Measurements from ENCODE around the gene LDHB.
"Not testable (repeated sequence)": the region's sequence is repeated elsewhere in the genome, so short reads cannot be mapped to it uniquely, and the experiment has no call there.

Gene LDHB

DNA sequence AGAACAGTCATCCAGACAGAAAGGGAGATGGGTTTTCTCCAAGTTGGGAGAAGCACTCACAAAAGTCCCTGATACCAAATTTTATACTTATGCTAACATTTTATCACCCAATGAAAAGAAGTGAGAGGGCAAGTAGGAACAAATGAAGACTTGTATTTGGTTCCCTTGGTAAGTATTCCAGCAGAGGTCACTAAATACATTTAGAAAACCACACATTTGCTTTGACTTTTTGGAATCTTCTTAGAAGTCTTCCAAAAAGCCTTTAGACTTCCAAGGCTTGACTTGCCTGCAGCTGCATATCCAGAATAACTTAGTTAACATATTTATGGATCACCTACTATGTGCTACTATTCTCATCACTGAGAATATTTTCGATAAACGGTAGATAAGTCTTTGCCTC, 49.9 kb downstream of the LDHB start:
- no peak for DNase-seq (ENCODE audit: low read depth in 2 of 2)

DNA sequence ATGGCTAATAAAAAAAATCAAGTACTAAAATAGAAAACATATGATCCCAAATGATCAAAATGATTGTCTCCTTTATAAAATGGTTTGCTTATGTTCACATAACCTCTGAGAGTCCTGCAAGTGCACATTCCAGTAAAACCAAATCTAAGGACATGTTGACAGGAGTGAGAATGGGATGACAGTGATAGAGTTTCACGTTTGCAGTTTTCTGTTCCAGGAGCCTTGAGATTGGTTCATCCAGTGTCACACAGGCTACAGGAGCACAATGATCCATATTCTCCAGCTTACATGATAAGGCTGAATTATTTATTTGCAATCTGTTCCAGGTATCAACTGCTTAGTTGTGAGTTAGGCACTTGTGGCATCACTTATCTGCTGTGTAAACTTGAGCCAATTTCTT, 51.5 kb downstream of the LDHB start:
- DNase-seq (ENCODE audit: low read depth in 2 of 2) = no peak

DNA sequence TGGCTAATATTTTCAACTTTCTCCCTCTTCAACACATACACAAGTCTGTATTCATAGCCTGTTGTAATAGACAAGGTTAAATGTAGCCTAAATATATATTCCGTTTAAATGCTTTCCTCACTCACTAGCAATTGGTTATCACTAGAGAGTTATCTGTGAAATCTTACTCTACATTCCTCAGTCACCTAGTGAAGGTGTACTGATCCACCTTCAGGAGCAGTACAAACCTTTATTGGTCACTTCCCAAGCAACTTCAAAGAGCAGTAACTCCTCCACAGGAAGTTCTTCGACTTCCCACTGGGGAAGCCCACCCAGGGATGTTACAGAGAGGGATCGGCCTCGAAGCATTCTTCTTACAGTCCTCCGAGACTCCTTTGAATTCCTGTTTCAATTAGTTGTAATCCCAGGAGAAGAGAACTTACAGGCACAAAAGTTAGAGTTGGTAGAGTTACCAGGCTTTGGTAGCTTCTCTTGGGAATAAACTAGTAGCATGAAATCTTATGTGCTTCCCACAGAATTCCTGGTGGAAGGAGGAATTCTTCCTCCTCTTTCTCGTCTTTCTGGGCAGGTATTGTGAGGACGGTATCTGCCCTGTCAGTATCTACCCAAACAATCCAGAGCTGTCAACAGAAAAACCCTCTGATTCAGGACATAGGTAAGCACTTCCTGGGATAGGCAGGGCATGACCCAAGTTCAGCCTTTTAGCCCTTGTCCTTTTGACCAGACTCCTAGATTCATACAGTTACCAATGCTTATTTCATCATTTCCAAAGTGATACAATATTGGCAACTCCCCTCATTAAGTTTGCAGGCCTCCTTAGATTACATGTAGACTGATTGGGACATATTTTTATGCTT, 53.2 kb downstream of the LDHB start, which contains the start of gene GYS2:
TSS of gene GYS2 (minus strand) at position 603 of the 857 bp plus-strand sequence. CDS start at position 348, 255 bp downstream.
- DNase-seq (ENCODE audit: low read depth in 2 of 2) = no peak

DNA sequence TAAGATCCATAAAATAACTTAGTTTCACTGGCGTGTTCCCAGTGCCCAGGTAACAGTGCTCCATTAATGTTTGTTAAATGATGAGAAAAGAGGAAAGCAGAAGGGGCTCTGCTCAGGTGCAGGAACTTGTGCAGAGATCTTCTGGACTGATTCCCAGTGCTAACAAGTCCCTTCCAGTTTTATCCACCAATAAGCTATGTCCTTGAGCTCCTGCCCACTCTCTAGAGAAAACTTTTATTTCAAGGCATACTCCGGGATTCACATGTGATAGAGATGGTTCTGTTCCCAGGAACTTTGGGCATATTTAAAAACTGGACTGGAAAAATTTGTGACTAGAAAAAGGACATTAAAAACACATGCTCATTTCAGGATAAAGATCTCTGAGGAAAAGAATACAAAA, 54.9 kb downstream of the LDHB start:
- no peak for DNase-seq (ENCODE audit: low read depth in 2 of 2)

DNA sequence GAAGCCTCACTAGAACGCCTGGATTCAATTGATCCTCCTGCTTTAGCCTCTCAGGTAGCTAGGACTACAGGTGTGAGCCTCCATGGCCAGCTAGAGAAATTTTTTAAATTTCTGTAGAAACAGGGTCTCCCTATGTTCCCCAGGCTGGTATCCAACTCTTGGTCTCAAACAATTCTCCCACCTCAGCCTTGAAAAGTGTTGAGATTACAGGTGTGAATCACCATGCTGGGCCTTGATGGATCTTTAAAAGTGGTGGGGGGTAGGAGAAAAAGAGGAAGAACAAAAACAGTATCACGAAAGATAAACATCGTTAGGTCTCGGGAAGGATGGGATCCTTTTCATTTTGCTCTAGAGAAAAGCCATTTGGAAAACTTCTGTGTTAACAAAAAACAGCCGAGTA, 57.4 kb downstream of the LDHB start:
- DNase-seq (ENCODE audit: low read depth in 2 of 2) = no peak

DNA sequence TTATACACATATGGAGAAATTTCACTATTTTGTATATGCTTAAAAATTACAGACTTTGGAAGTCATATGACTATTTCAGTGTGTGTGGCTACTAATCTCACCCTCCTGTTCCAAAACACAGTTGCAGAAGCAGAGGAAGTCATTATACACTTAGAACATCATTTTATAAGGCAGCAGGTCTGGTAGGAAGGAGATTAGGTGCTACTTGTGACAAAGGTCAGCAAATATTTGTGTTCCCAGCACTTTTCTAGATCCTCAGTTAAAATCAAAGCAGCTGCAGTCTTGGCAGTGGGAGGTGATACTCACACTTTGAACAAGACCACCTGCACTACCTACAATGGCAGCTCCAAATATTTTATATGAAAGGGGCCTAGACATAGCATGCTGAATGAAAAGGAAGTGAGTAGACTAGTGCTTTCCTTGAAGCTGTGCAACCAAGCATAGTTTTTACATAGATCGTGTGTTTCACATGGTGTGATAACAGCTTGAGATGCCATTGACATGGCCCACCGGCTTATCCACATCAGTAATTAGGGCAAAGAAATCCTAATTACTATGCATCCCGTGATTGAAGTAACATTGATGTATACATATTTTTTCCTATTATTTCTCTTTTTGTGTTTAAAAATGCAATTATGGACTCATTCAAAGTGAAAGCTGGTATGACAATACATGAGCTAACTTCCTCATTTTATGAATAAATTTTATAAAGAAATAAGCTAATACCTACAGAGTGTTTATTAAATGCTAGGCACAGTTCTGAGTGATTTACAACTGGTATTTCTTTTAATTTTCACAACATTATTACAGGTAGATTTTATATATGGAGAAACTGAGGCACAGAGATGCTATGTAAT, 58.3 kb downstream of the LDHB start:
- no peak for DNase-seq (ENCODE audit: low read depth in 2 of 2)

DNA sequence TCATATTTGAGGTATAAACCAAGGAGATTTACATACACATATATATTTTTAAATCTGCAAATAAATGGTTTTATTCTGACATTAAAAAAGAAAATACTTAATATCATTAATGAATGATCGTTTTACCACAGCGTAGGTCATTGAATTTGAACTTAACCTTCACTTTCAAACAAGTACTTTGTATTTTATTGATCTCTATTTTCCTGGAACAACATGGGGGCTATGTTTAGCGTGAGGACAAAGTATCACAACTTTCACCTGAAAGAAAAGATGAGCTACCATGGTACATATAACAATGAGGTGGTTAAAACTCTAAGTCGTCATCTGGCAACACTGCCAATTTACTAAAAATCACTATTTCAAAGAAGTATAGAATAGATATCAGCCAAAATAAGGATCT, 59.0 kb downstream of the LDHB start:
- DNase-seq (ENCODE audit: low read depth in 2 of 2) = no peak

DNA sequence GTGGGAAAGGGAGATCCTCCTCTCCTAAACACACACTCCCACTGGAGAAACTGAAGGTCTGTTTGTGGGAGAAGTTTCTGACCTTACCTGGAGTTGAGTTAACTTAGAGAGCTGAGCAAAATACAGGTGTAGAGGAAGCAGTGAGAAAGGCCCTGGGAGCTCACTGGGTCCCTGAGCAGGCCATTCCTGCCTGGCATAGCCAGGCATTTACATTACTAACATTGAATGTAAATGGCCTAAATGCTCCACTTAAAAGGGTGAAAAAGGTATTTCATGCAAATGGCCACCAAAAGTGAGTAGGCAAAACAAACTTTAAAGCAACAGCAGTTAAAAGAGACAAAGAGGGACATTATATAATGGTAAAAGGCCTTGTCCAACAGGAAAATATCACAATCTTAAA, 62.3 kb downstream of the LDHB start:
- DNase-seq (ENCODE audit: low read depth in 2 of 2) = not testable (repeated sequence)

DNA sequence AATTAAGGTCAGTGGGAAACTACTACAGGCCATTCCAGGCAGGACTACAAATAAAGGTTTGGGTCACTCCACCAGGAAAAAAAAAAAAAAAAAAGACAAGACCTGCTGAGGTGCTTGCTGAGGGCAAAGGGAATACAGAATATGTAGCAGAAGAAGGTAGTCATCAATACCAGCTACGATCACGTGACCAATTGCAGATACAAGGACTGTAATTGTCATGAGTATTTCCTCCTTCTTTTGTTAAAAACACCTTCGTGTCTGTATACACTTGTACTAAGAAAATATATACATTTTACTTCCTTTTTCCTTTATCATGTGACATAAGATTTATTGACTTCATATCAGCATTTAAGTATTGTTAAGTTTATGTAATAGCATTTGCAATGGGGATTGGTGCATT, 72.2 kb downstream of the LDHB start:
- no peak for DNase-seq (ENCODE audit: low read depth in 2 of 2)
